ENCODE data around the gene CACNA1I. TPM values are rescaled to one million over a fixed set of nuclear protein-coding genes. Genes with fewer than 3 reads are reported as not detected.

Gene CACNA1I
- total RNA-seq, 2 donors from 2014 or later: 0.08 TPM; not detected in 1

GRCh38 chr22:39648630-39648950 is 78.0 kb downstream of the CACNA1I start:
- TF ChIP-seq CTCF (IDR thresholded peaks at IDR 0.05): no peak
- Histone ChIP-seq H3K27me3 (no peaks in the 10 kb centered on the region), H3K9me3 (peaks cover 0 to 6% of the 10 kb centered on the region in 2 donors), H3K4me3 (no peak overlapping the region), H3K27ac (no peak overlapping the region), H3K36me3 (no peaks in the 10 kb centered on the region), H3K4me1 (no peaks in the 10 kb centered on the region)
- no peak for DNase-seq (ENCODE audit: low spot score)

GRCh38 chr22:39649500-39650089 is 79.0 kb downstream of the CACNA1I start:
- H3K9me3 ChIP-seq: peaks cover 0 to 6% of the 10 kb centered on the region in 2 donors

GRCh38 chr22:39651053-39651996 is 80.8 kb downstream of the CACNA1I start:
- H3K36me3 ChIP-seq: no peaks in the 10 kb centered on the region
- H3K4me3 ChIP-seq: no peak overlapping the region
- DNase-seq (ENCODE audit: low spot score): no peak
- no peak for TF ChIP-seq CTCF (IDR thresholded peaks at IDR 0.05)
- H3K27me3 ChIP-seq: no peaks in the 10 kb centered on the region
- no peak overlapping the region for H3K27ac ChIP-seq
- no peaks in the 10 kb centered on the region for H3K4me1 ChIP-seq
- peaks cover 0 to 6% of the 10 kb centered on the region in 2 donors for H3K9me3 ChIP-seq

More at GRCh38 chr22:39649500-39650089, 79.0 kb downstream of the CACNA1I start:
- DNase-seq (ENCODE audit: low spot score): no peak
- Histone ChIP-seq H3K27ac (no peak overlapping the region), H3K36me3 (no peaks in the 10 kb centered on the region), H3K27me3 (no peaks in the 10 kb centered on the region), H3K4me3 (no peak overlapping the region), H3K4me1 (no peaks in the 10 kb centered on the region)
- no peak for TF ChIP-seq CTCF (IDR thresholded peaks at IDR 0.05)

DNA sequence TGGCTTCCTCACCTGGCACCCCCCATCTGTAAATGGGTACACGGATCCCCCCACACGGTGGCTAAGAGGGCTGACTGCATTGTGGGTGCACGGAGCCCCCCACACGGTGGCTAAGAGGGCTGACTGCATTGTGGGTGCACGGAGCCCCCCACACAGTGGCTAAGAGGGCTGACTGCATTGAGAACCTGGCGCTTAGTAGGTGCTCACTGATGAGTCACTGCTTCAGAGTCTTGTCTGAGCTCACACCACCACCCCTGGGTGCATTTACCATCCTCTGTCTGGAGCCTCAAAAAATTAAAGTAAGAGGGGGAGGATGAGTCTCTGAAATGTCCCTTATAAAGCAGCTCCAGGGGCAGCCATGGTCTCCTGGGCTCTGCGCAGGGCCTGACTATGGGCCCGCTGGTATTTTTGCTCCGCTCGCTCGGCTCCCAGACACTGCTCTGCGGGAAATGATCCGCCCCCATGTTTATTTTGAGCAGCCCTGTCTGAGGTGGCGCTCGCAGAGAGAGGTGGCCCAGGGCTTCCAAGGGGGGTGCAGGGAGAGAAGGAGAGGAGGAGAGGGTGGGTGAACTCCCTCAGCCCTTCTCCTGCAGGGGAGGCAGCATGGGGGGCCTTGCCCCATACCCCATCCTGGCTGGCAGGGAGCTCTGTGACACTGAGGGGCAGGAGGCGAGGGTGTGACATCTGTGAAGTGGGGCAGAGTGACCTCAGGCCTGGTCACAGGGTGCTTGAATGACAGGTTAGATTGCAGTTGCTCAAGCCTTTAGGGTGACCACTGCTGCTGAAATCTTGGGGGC is 82.6 kb downstream of the CACNA1I start:
- no peaks in the 10 kb centered on the region for H3K27me3 ChIP-seq
- H3K9me3 ChIP-seq: peaks cover 0 to 6% of the 10 kb centered on the region in 2 donors

GRCh38 chr22:39653787-39654077 is 83.2 kb downstream of the CACNA1I start:
- Histone ChIP-seq H3K27ac (no peak overlapping the region), H3K36me3 (no peaks in the 10 kb centered on the region), H3K4me1 (no peaks in the 10 kb centered on the region), H3K9me3 (peaks cover 0 to 6% of the 10 kb centered on the region in 2 donors), H3K27me3 (no peaks in the 10 kb centered on the region), H3K4me3 (no peak overlapping the region)
- no peak for DNase-seq (ENCODE audit: low spot score)
- no peak for TF ChIP-seq CTCF (IDR thresholded peaks at IDR 0.05)

More for the DNA sequence above, 82.6 kb downstream of the CACNA1I start:
- no peaks in the 10 kb centered on the region for H3K36me3 ChIP-seq
- DNase-seq (ENCODE audit: low spot score): no peak
- no peaks in the 10 kb centered on the region for H3K4me1 ChIP-seq
- H3K4me3 ChIP-seq: no peak overlapping the region
- no peak for TF ChIP-seq CTCF (IDR thresholded peaks at IDR 0.05)
- H3K27ac ChIP-seq: no peak overlapping the region

Data from right atrium auricular region (tissue), 2 donors.